SH-SY5Y (cell line): ENCODE data around the gene SMPD4.

Source experiments
- GATA2 ChIP-seq: IDR thresholded peaks from 2 replicates; pipeline ENCODE4 v1.6.1; 2011; ENCODE audit warnings: mild to moderate bottlenecking, low read depth, low read length
- GATA3 ChIP-seq: IDR thresholded peaks from 2 replicates; pipeline ENCODE4 v1.6.1; 2011; ENCODE audit warnings: low read depth, mild to moderate bottlenecking, low read length, moderate library complexity

- TF ChIP-seq GATA2: no peak
- TF ChIP-seq GATA3: no peak
Observed at GRCh38 chr2:130152816-130153595, 28.4 kb downstream of the SMPD4 start.
